HG03457 (cell line): ENCODE results near the gene ARHGEF39.
"Not testable (repeated sequence)": the region's sequence is repeated elsewhere in the genome, so short reads cannot be mapped to it uniquely, and the experiment has no call there.

Experiments
- ATAC-seq: cut with Tn5 transposase; IDR thresholded peaks from one replicate; pipeline ENCODE4 v1.9.1; 2021; ENCODE audit warnings: moderate number of reproducible peaks; ENCODE audit not compliant: unreplicated experiment

The ARHGEF39 gene

DNA sequence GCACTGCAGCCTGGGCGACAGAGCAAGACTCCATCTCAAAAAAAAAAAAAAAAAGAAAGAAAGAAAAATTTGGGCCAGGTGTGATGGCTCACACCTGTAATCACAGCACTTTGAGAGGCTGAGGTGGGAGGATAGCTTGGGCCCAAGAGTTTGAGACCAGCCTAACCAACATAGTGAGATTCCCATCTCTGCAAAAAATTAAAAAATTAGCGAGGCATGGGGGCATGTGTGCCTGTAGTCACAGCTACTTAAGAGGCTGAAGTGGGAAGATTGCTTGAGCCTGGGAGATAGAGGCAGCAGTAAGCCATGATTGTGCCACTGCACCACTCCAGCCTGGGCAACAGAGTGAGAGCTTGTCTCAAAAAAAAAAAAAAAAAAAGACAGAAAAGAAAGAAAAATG lies 11.4 kb downstream of the ARHGEF39 start:
- ATAC-seq: no peak

- ATAC-seq: no peak
These were observed 12.2 kb downstream of the ARHGEF39 start for GRCh38 chr9:35652829-35653209.

DNA sequence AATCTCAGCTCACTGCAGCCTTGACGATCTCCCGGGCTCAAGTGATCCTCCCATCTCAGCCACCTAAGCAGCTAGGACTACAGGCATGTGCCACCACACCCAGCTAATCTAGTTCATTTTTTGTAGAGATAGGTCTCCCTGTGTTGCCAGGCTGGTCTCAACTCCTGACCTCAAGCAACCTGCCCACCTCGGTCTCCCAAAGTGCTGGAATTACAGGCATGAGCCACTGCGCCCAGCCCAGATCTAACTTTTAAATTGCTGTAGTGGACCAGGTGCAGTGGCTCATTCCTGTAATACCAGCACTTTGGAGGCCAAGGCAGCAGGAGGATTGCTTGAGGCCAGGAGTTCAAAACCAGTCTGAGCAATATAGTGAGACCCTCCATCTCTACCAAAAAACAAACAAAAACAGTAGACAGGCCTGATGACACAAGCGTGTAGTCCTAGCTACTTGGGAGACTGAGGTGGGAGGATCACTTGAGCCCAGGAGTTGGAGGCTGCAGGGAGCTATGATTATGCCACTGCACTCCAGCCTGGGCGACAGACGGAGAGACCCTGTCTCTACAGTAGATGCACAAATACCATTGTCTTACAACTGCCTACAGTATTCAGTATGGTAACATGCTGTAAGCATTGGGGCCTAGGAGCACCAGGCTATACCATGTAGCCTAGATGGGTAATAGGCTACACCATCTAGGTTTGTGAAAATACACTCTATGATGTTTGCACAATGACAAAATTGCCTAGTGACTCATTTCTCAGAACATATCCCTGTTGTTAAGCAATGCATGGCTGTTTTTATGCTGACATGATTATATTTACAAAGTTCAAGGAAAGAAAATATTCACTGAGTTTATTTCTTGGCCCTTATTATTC lies 12.8 kb downstream of the ARHGEF39 start:
- ATAC-seq: no peak

GRCh38 chr9:35650341-35651158 lies 14.4 kb downstream of the ARHGEF39 start, which contains the start of gene SIT1:
Gene SIT1, minus strand, starts transcription at chr9:35650931. Its CDS starts 78 bp downstream, at chr9:35650853.
- no peak for ATAC-seq

DNA sequence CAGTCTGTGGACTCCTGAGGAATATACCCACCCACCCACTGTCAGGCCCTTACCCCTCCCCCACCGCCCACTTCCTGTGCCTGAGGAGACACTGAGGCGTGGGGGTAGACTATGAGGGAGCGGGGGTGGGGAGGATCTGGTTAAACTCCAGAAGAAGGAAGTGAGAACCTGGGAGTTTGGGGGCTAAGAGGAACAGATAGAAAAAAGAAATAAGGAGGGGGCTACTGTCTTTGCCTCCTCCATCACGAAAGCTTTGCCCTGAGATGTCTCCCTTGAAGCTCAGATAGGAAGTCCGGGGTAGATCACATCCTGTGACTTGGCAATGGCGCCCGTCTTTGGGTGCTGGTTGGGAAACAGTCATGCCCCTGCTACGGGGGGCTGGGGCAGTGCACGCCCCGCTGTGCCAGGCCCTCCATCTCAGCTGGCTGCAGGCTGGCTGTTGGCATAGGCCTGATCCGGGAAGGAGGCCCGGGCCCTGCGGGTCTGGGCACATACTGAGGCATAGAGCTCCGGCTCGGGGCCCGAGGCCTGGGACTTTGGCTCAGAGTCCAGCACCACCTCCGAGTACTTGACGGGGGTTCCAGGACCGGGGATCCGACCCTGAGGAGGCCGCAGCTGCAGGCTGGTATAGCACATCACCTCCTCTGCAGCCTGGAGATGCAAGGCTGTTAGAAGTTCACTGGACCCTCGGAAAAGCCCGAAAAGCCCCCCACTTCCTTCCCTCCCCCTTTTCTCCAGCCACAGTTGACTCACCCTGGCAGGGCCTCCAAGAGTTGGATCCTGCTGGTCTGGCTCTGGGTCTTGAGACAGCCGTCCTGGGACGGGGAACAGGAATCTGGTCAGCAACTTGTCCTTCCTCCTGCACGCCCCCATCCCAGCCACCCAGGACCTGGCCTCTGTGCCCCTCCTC lies 15.3 kb downstream of the ARHGEF39 start:
- ATAC-seq: no peak

GRCh38 chr9:35646533-35647265 lies 18.3 kb downstream of the ARHGEF39 start:
- ATAC-seq: peak; percentile 69

GRCh38 chr9:35646153-35646532 lies 18.9 kb downstream of the ARHGEF39 start:
- no peak for ATAC-seq

GRCh38 chr9:35645736-35646135 lies 19.3 kb downstream of the ARHGEF39 start:
- ATAC-seq: not testable (repeated sequence)

GRCh38 chr9:35643046-35643445 lies 21.9 kb downstream of the ARHGEF39 start:
- no peak for ATAC-seq

DNA sequence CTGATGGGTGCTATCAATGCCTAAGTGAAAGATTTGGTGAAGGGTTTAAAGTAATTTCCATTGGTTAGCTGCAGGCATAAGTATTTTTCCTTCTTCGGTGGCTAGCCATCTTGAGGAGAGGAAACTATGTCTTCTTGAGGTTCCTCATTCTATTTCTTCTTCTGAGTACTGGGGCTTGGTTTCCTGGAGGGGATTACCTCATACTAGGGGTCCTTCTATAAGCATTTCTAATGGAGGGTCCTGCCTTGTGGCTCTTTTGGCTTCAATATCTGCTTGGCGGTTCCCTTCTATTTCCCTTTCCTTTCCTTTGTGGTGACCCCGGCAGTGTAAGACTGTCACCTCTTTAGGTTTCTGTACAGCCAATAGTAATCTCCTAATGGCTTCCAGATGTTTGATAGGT lies 23.5 kb downstream of the ARHGEF39 start:
- not testable (repeated sequence) for ATAC-seq

DNA sequence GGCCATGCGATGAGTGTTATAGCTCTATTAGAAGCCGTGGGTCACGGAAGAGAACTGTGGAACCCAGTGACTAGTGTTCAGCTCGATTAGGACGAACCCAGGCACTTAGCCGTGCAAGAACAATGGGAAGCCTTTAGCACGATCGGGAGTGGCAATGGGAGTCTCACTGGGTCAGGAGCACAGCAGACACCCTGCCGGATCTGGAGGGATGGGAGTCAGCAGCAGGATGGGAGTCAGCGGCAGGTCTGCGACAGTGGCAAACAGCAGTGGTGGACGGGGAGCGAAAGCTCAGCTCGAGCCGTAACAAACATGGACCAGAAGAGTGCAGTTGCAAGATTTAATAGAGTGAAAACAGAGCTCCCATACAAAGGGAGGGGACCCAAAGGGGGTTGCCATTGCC lies 24.6 kb downstream of the ARHGEF39 start:
- not testable (repeated sequence) for ATAC-seq

- no peak for ATAC-seq
These were observed 25.4 kb downstream of the ARHGEF39 start for GRCh38 chr9:35639631-35640030.

- ATAC-seq: not testable (repeated sequence)
These were observed 25.8 kb downstream of the ARHGEF39 start for GRCh38 chr9:35639225-35639624.

DNA sequence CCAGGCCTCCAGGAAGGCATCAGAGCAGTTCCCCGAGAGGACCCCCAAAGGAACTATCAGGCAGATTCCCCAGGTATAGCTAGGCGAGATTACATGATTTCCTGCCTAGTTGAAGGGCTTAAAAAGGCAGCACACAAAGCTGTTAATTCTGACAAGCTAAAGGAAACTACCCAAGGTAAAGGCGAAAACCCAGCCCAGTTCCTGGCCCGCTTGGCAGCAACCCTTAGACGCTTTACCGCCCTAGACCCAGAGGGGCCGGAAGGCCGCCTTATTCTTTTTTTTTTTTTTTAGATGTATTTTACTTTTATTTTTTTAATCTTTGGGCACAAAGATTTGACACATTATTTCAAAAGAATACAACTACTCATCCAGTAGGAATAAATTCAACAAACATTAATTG lies 26.2 kb downstream of the ARHGEF39 start:
- not testable (repeated sequence) for ATAC-seq

DNA sequence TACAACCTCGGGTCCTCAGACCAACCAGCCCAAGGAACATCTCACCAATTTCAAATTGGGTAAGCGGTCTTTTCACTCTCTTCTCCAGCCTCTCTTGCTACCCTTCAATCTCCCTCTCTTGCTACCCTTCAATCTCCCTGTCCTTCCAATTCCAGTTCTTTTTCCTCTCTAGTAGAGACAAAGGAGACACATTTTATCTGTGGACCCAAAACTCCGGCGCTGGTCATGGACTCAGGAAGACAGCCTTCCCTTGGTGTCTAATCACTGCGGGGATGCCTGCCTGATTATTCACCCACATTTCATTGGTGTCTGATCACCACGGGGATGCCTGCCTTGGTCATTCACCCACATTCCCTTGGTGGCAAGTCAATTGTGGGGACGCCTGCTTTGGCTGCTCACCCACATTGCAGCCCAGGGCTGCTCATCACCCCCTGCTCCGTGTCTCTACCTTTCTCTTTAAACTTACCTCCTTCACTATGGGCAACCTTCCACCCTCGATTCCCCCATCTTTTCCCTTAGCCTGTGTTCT lies 27.5 kb downstream of the ARHGEF39 start:
- not testable (repeated sequence) for ATAC-seq

GRCh38 chr9:35636877-35637246 lies 28.1 kb downstream of the ARHGEF39 start:
- not testable (repeated sequence) for ATAC-seq

DNA sequence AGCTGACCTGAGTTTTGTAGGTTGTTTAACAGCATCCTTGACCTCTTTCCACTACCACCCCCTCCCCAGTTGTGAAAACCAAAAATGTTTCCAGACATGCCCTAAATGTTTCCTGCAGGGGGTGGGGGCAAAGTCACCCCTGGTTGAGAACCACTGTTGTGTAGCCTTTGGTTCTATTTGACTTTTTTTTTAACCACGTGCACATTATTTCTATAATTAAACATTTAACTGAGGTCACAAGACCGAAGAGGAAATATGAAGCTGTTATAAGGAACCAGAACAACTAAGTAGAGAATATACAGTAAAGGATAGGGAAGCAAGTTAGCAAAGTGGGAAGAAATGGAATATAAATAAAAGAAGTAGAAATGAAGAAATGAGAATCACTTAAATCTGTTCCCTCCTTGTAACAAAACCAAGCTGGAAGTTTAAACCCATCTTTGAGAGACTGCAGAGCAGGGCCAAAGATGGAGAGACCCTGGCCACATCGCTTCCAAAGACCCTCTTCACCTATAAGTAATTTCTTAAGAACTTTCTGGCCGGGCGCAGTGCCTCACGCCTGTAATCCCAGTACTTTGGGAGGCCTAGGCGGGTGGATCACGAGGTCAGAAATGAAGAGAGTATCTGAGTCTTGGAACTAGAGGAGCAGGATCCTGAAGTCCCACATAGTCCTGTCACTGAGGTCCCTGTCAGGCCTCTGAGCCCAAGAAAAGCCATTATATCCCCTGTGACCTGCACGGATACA lies 28.7 kb downstream of the ARHGEF39 start:
- no peak for ATAC-seq

DNA sequence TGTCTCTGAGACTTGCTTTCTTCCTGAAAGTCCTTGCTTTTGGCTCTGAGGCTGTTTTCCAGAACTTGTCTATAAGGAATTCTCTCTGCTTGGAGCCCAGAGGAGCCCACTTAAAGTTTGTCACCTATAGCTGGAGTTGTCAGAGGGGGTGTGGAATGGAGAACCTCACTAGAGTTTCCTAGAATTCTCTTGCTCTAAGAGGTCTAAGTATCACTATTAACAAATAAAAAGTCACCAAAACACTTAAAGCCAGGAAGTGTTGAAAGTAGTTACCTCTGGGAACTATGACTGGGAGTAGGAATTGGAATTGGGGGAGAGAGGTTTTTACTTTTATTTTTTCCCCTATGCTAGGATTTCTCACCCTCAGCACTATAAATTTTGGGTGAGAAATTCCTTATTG lies 29.3 kb downstream of the ARHGEF39 start:
- ATAC-seq: no peak

- ATAC-seq: no peak
These were observed 35.4 kb downstream of the ARHGEF39 start for GRCh38 chr9:35629597-35629996.
